OCI-LY3 (cell line): ENCODE data around the gene DCAF17.

Experiments used
- EZH2phosphoT487 ChIP-seq: fragments of 200-600 bp; shearing (Covaris generic); IDR thresholded peaks from 2 replicates; pipeline ENCODE4 v1.6.1; 2018; ENCODE audit warnings: antibody characterized with exemption, mixed run types, low read depth
- TF ChIP-seq, protein P1 (sequence below): fragments of 200-600, 300-600 bp; sonication (generic); IDR thresholded peaks from 2 replicates; pipeline ENCODE4 v1.5.1; 2014; ENCODE audit warnings: antibody characterized with exemption, low read length, low read depth

DNA sequence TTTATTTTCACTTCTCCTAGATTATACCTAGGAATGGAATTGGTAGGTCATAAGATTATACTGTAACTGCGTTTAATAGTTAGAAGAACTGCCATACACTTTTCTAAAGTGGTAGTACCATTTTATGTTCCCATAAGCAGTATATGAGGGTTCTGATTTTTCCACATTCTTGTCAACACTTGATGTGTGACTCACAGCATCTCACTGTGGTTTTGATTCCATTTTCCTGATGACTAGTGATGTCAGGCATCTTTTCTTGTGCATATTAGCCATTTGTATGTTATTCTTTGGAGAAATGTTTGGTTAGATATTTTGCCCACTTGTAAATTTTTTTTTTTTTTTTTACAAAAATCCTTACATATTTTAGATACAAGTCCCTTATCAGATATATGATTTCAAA lies 2.3 kb downstream of the DCAF17 start:
- TF ChIP-seq, protein P1, sequence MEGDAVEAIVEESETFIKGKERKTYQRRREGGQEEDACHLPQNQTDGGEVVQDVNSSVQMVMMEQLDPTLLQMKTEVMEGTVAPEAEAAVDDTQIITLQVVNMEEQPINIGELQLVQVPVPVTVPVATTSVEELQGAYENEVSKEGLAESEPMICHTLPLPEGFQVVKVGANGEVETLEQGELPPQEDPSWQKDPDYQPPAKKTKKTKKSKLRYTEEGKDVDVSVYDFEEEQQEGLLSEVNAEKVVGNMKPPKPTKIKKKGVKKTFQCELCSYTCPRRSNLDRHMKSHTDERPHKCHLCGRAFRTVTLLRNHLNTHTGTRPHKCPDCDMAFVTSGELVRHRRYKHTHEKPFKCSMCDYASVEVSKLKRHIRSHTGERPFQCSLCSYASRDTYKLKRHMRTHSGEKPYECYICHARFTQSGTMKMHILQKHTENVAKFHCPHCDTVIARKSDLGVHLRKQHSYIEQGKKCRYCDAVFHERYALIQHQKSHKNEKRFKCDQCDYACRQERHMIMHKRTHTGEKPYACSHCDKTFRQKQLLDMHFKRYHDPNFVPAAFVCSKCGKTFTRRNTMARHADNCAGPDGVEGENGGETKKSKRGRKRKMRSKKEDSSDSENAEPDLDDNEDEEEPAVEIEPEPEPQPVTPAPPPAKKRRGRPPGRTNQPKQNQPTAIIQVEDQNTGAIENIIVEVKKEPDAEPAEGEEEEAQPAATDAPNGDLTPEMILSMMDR: no peak
- TF ChIP-seq EZH2phosphoT487: no peak
